PC-9 (cell line): ENCODE results near the gene C2CD2. TPM values are rescaled to one million over a fixed set of nuclear protein-coding genes. Genes with fewer than 3 reads are reported as not detected.
A peak's percentile ranks its signal among the peaks of the same experiment; 100 is the strongest.

ENCODE experiments used
- BruUV-seq: library from RNA; stranded (reverse); fragments of 400-500 nt; replicated peaks from 2 replicates; lab custom pipeline; 2021; lab: Mats Ljungman, UMichigan
- CTCF ChIA-PET: fragments of 300-600 bp; sonication (Branson Sonifier 250); formaldehyde crosslinking; loops from one replicate; lab custom pipeline; 2022; ENCODE audit warnings: antibody characterized with exemption; lab: Charles Lee
- POLR2A ChIA-PET: fragments of 300-600 bp; sonication (Branson Sonifier 250); formaldehyde crosslinking; loops from one replicate; lab custom pipeline; 2022; ENCODE audit warnings: antibody characterized with exemption; ENCODE audit not compliant: unreplicated experiment; lab: Charles Lee
- DNase-seq, 2 experiments: peaks; one replicate each; pipeline versions ENCODE4 v3.0.0 to v3.0.0-alpha.2; 2015 to 2022; ENCODE audit warnings: mixed read lengths in 1 of 2
- H2AFZ ChIP-seq: fragments of 200-600 bp; sonication (generic); 2 replicates; pipeline ENCODE4 v1.8.1; 2017; ENCODE audit warnings: antibody characterized with exemption
- H3F3A ChIP-seq: fragments of 200-600 bp; sonication (generic); 2 replicates; pipeline ENCODE4 v1.8.1; 2017; ENCODE audit warnings: antibody characterized with exemption, mild to moderate bottlenecking, low read depth; ENCODE audit not compliant: insufficient read depth
- H3K27ac ChIP-seq: fragments of 200-600 bp; sonication (generic); 2 replicates; pipeline ENCODE4 v1.6.1; 2016; ENCODE audit warnings: mixed run types
- H3K27me3 ChIP-seq: fragments of 200-600 bp; sonication (generic); 2 replicates; pipeline ENCODE4 v1.6.1; 2016; ENCODE audit warnings: low read depth, mixed run types; ENCODE audit not compliant: insufficient read depth
- H3K36me3 ChIP-seq: fragments of 200-600 bp; sonication (generic); 2 replicates; pipeline ENCODE4 v1.6.1; 2016; ENCODE audit warnings: low read depth, mixed run types
- H3K4me1 ChIP-seq: fragments of 200-600 bp; sonication (generic); replicated peaks from 2 replicates; pipeline ENCODE4 v1.6.1; 2016; ENCODE audit warnings: mixed run types; ENCODE audit not compliant: insufficient read depth
- H3K4me2 ChIP-seq: fragments of 200-600 bp; sonication (generic); 2 replicates; pipeline ENCODE4 v1.6.1; 2017; ENCODE audit warnings: mixed run types
- H3K4me3 ChIP-seq: fragments of 200-600 bp; sonication (generic); 2 replicates; pipeline ENCODE4 v1.6.1; 2016; ENCODE audit warnings: mixed run types
- H3K79me2 ChIP-seq: fragments of 200-600 bp; sonication (generic); 2 replicates; pipeline ENCODE4 v1.6.1; 2017; ENCODE audit warnings: low read depth, mixed run types
- H3K9me2 ChIP-seq: fragments of 200-600 bp; sonication (generic); 2 replicates; pipeline ENCODE4 v1.8.1; 2017; ENCODE audit warnings: mild to moderate bottlenecking; ENCODE audit not compliant: insufficient read depth
- H3K9me3 ChIP-seq: fragments of 200-600 bp; sonication (generic); 2 replicates; pipeline ENCODE4 v1.8.1; 2016; ENCODE audit warnings: low read depth; ENCODE audit not compliant: insufficient read depth
- H4K20me1 ChIP-seq: fragments of 200-600 bp; sonication (generic); 2 replicates; pipeline ENCODE4 v1.8.1; 2017; ENCODE audit not compliant: insufficient read depth
- CTCF ChIP-seq: fragments of 200-600 bp; sonication (generic); conservative IDR thresholded peaks from 2 replicates; pipeline ENCODE4 v1.6.1; 2017; ENCODE audit warnings: mixed run types, antibody characterized with exemption, mild to moderate bottlenecking, moderate library complexity
- EZH2 ChIP-seq: fragments of 200-600 bp; sonication (generic); IDR thresholded peaks from 2 replicates; pipeline ENCODE4 v1.8.0; 2017; ENCODE audit warnings: antibody characterized with exemption, low read depth
- intact Hi-C: fragments of 100-400 bp; cut with micrococcal nuclease; formaldehyde crosslinking; loops from one replicate; pipeline ENCODE4 v1.10.0; 2022; ENCODE audit not compliant: unreplicated experiment
- total RNA-seq: library from RNA; stranded (reverse); gene quantifications from 2 replicates; pipeline ENCODE4 v1.2.3, GENCODE V29; 2021

The C2CD2 gene
- total RNA-seq, 1 experiment from 2014 or later: 26.8 TPM

- Histone ChIP-seq H3K36me3 (no peaks in the 10 kb centered on the region), H3F3A (peaks cover 38% of the 10 kb centered on the region), H3K4me2 (peak overlapping the region; percentile 77), H3K9me2 (no peaks in the 10 kb centered on the region), H3K4me1 (peaks cover 69% of the 10 kb centered on the region), H3K4me3 (0 out of 2 replicates have a peak overlapping the region, but pooled peaks have one; percentile 57), H4K20me1 (no peaks in the 10 kb centered on the region), H3K27ac (0 out of 2 replicates have a peak overlapping the region, but pooled peaks have one; percentile 23), H3K9me3 (no peaks in the 10 kb centered on the region), H3K27me3 (no peaks in the 10 kb centered on the region), H3K79me2 (peaks cover 32% of the 10 kb centered on the region), H2AFZ (no peak overlapping the region)
- CTCF ChIA-PET: no interaction called here
- intact Hi-C loops: loop anchor here (5.0 kb wide), 3 partner anchors 63 to 343 kb away; no protein-coding TSS in a partner anchor
- BruUV-seq: no TSS peak
- TF ChIP-seq CTCF (no peak), EZH2 (no peak)
- no peak for DNase-seq
- POLR2A ChIA-PET: no interaction called here
Observed at GRCh38 chr21:41954654-41955499, 1.1 kb upstream of the C2CD2 start.

DNA sequence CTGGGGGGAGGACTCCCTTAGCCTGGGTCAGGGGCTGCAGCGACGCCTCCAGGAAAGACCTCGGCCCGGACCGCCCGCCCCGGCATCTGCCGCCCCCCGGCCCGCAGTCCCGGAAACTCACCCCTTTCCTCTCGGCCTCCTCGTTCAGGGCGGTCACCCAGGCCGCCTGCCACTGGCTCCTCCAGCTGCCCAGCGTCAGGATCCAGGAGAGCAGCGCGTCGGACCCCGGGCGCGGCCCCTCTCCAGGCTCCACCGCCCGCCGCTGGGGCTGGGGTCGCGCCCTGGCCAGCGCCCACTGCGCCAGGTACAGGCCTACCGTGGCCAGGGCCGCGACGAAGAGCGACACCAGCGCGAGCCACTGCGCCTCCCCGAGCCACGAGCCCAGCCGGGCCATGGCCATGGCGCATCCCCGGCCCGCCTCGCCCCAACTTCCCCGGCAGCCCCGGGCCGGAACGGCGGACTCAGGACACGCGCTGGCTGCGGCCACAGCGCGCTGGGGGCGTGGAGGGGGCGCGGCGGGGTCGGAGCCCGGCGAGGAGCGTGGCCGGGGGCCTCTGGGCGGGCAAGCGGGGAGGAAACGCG, 478 bp downstream of the C2CD2 start:
- POLR2A ChIA-PET: no interaction called here
- BruUV-seq: no TSS peak
- H3K4me1 ChIP-seq: peaks cover 54% of the 10 kb centered on the region

More for the DNA sequence above, 478 bp downstream of the C2CD2 start:
- Histone ChIP-seq H3K4me2 (peak overlapping the region; percentile 84), H3K9me2 (no peaks in the 10 kb centered on the region), H4K20me1 (no peaks in the 10 kb centered on the region), H3K79me2 (peaks cover 47% of the 10 kb centered on the region), H3K36me3 (no peaks in the 10 kb centered on the region), H3F3A (peaks cover 30% of the 10 kb centered on the region), H2AFZ (peak overlapping the region; percentile 78), H3K9me3 (no peaks in the 10 kb centered on the region), H3K27ac (no peak overlapping the region), H3K27me3 (no peaks in the 10 kb centered on the region), H3K4me3 (peak overlapping the region; percentile 84)
- no peak for TF ChIP-seq CTCF
- TF ChIP-seq EZH2: no peak
- DNase-seq: no peak
- CTCF ChIA-PET: no interaction called here
- intact Hi-C loops: no loop called here
